Measurements from ENCODE around the gene DROSHA.

- TF ChIP-seq POLR2A (IDR thresholded peaks at IDR 0.05; ENCODE audit: low read depth, low read length) (no peak), CTCF (IDR thresholded peaks at IDR 0.05; ENCODE audit: extremely low read depth in 1 of 2, insufficient read depth in 1 of 2, low read depth in 1 of 2, low read length in 2 of 2) (no peak), POLR2AphosphoS5 (IDR thresholded peaks at IDR 0.05; ENCODE audit: insufficient read depth, low read depth, low read length) (no peak), EZH2 (IDR thresholded peaks at IDR 0.05; ENCODE audit: borderline replicate concordance, low read depth, low read length, severe bottlenecking) (no peak), JUN (IDR thresholded peaks at IDR 0.05; ENCODE audit: borderline replicate concordance, insufficient read depth, insufficient read length, low read depth) (no peak)
These were observed 138.8 kb downstream of the DROSHA start for GRCh38 chr5:31393126-31393525.

Data from endothelial cell of umbilical vein (primary cell).